ENCODE results near the gene USP30.

Gene USP30

GRCh38 chr12:109098651-109099050 is 46.3 kb downstream of the USP30 start:
- no peak for DNase-seq

- no peak for DNase-seq
Measured at GRCh38 chr12:109099431-109100020, 47.1 kb downstream of the USP30 start.

DNA sequence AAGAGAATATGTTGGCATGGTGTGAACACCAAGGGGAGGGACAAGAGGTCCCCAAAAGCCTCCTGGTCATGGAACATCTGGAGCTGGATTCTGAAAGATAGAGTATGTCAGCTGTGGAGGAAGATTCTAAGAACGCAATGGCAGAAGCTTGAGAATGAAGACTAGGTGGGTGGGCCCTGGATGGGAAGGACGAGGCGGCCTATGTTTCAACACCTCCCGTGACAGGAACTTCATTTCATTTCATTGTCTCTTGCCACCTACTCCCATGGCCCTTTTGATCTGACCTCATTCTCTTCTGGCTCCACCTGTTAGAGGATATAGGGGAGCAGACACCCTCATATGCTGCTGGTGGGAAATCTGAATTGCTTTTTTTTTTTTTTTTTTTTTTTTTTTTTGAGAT is 48.4 kb downstream of the USP30 start:
- no peak for DNase-seq

- no peak for DNase-seq
Measured at GRCh38 chr12:109102491-109102890, 50.1 kb downstream of the USP30 start.

- DNase-seq = no peak
Measured at GRCh38 chr12:109105176-109105575, 52.8 kb downstream of the USP30 start.

- no peak for DNase-seq
Measured at GRCh38 chr12:109109746-109110350, 57.5 kb downstream of the USP30 start.

DNA sequence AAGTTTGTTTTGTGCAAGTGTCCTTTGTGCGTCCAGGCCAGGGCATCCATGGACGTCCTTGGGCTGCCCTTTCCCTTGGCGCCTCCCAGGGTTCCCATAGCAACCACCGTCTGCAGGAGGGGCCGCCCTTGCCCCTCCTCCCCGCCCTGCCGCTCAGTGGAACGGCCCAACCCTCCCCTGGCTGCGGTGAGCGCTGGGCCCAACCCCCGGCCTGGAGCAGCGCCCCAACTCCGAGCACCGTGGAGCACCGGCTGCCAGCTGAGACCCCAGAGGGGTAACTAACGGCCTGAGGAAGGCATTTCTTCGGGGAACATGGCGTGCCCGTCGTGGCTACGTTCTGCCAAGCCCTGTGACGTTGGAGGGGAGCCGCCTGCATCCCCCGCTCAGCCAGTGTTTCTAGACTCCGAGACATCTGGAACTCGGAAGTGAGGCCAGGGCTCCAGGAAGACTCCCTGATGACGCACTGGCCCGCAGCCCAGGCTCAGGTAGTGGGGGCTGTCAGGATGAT is 58.7 kb downstream of the USP30 start:
- DNase-seq = no peak

GRCh38 chr12:109112720-109113465 is 60.5 kb downstream of the USP30 start:
- DNase-seq = no peak

DNA sequence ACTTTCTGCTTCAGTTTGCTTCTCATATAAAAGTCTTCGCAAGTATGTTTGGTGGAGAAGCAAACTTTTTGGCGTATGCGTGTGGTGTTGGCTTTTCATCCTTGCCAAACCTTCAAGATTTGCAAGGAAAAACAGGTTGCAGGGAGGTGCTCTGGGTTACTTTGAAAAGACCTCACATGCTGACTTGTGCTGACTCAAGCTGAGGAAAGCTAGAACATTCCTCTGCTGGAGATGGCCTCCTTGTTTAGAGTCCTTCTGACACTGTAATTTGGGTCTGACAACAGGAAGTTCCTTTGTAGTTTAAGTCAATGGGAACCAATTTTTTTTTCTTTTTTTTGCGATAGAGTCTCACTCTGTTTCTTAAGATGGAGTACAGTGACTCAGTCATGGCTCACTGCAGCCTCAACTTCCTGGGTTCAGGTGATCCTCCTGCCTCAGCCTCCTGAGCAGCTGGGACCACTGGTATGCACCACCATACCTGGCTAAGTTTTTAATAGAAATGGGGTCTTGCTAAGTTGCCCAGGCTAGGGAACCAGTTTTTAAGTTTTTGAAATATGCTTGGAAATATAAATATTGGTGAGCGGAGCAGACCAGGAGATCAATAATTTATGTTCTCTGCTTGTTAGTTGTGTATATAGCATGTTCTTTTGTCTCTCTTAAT is 61.4 kb downstream of the USP30 start:
- DNase-seq = no peak

DNA sequence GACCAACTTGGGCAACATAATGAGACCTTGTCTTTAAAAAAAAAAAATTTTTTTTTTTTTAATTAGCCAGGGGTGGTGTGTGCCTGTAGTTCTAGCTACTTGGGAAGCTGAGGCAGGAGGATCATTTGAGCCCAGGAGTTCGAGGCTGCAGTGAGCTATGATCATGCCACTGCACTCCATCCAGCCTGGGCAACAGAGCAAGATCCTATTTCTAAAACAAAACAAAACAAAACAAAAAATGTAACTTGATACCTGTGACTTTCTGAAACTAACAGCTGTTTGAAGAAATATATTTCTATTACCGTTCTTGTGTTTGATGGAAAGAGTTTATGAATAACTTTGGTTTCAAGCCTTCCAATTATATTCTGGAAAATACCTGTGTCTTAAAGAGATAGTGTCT is 62.3 kb downstream of the USP30 start:
- no peak for DNase-seq

GRCh38 chr12:109115404-109115757 is 63.0 kb downstream of the USP30 start:
- no peak for DNase-seq

GRCh38 chr12:109115758-109116610 is 63.6 kb downstream of the USP30 start, which contains the start of gene ACACB:
Gene ACACB (plus strand): TSS chr12:109116587. CDS start chr12:109139406, 22,819 bp downstream.
- no peak for DNase-seq

DNA sequence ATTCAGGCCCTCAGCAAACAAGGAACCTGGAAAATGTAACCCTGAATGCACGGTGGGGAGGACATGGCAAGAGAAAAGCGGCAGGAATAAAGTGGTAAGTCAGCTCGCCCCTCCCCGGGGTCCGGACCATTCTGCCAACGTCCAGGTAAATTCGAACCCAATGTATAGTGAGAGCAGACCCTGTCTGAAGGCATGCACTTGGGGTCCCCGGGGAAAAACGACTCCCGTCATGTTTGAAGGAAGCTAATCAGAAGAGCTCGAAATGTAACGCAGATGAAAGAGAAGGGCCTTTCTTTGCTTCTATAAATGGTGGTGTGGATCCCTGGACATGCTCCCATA is 64.2 kb downstream of the USP30 start:
- DNase-seq = no peak

DNA sequence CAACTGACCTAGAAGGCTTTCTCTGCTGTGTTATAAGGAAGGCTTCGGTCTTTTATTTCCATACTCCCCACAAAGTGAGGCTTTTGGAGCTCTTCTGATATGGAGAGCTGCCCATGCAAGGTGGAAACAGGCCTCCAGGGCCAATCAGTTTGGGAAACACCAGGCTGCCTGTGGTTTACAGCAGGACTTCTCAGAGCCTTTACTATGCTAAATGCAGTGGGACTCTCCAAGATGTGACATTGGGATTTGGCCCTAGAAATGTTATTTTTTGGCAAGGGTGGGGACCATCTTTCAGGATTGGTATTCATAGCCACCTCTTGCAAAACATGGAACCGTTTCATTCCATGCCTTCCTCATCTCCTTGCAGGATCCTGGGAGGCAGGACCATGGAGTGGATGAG is 67.7 kb downstream of the USP30 start:
- DNase-seq = no peak

- no peak for DNase-seq
Measured at GRCh38 chr12:109120557-109120956, 68.2 kb downstream of the USP30 start.

DNA sequence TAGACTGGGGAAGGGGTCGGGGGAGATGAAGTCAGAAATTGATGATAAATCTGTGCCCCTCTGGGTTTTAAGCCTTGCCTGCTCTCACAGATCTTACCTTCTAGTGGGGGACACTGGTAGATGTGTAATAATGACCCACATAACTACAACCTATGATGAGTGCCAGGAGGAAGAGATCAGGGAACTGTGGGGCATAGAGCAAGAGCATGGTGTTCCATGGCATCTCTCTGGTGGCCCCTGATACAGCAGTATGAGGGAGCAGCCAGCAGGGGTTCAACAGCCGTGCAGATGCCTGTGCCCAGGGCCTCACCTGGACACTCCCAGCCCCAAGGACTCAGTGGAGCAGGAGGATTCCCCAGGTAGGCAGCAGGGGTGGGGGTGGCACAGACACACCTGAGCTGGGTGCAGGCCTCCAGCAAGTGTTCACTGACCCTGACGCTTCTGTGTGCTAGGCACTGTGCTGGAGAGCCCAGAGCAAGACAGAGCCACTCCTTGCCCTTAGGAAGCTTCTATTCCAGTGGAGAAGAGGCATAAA is 69.0 kb downstream of the USP30 start:
- no peak for DNase-seq

DNA sequence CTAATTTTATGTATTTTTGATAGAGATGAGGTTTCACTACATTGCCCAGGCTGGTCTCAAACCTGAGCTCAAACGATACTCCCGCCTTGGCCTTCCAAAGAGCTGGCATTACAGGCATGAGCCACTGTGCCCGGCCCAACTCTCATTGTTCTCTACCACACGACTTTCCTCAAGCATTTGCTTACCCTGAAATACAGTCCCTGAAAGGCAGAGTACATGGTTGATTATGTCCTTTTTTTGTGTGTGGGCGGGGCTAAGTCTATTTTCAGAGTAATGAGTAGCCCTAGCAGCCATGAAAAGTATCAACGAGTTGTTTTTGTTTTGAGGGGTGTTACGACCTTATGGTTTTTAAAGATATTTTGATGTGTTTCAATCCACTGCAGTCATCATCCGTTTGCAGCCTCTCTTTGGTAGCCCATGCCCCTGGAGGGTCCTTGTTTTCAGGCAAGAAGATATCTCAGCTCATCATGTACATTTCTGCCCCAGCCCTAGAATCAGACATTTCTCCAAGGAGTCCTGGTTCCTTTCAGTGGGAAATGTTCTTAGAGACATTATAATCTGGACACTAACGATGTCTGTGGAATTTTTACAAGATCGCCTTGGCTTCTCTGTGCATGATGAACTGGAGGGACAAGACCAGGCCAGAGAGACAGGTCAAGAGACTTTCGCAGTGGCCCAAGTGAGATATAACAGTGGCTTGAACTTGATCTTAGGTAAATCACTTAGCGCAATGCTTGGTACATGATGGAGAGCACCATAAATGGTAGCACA is 72.7 kb downstream of the USP30 start:
- no peak for DNase-seq

DNA sequence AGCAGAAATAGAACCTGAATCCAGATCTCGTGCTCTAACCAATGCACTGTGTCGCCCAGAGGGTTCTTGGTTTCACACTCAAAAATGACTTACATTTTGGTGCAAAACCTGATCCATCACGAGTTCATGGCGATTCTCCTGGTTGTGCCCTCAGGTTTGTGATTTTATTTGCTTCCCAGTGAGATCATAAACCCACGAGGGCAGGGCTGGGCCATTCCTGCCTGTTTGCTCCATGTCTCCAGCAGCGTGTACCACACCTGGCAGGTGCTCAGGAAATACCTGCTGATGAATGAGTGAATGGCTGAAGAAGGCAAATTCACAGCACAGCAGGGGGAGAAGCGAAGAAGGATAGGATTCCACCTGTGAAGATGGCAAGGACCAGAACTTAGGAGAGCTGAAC is 73.4 kb downstream of the USP30 start:
- DNase-seq = no peak

DNA sequence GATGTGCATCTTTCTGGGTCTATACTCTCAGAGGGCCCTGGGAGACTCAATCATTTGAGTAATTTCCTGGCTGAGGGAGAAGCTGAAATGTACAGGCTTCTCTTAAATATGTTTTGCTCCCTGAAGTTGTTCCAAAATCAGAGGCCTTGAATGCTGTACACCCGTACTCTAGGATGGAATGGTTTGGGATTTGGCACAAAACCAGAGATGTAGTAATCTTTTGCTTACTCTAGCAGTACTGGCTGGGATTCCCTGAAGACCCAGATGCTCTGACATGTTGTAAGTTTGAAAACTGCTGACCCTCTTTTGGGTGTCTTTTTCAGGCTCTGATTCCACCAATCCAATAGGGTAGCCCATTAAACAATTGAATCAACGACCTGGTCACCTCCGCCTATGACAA is 74.4 kb downstream of the USP30 start:
- DNase-seq = no peak

DNA sequence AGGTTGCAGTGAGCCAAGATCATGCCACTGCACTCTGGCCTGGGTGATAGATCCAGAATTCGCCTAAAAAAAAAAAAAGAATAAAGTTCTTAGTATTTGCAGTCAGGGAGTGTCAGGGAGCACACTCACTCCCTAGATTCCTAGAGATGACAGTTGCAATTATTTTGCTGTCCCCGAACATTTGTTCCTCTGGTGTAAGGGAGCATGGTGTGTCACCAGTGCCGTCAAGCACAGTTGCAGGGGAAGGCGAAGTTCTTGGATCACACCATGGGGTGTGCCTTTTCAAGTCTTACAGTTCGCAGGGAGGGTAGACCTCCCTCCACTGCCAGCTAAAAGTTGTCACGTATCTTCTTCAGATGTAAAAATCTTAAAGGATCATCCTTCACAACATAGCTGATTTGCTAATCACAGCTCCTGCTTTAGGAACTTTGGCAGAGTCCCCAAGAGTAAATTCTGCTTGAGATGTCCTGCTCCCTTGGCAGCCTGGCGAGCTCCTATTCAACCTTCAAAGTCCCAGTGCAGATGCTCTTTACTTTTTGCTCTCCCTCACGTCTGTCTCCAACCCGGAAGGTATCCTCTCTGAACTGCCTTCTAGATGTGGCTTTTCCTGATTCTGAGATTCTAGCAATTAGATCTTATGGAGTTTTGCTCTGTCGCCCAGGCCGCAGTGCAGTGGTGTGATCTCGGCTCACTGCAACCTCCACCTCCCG is 75.3 kb downstream of the USP30 start:
- DNase-seq = no peak
